Skeletal muscle satellite cell (primary cell): ENCODE data around the gene SCN8A.

Experiments
- H3K27me3 ChIP-seq: 2 replicates; pipeline ENCODE4 v1.7.0; 2013; ENCODE audit warnings: low read length; ENCODE audit not compliant: control insufficient read depth, insufficient read depth
- H3K36me3 ChIP-seq: 2 replicates; pipeline ENCODE4 v1.7.0; 2013; ENCODE audit warnings: mild to moderate bottlenecking, control low read depth, low read length; ENCODE audit not compliant: insufficient read depth
- H3K4me1 ChIP-seq: 2 replicates; pipeline ENCODE4 v1.7.0; 2013; ENCODE audit warnings: low read length; ENCODE audit not compliant: control insufficient read depth, insufficient read depth
- H3K4me2 ChIP-seq: 2 replicates; pipeline ENCODE4 v1.7.0; 2013; ENCODE audit warnings: mild to moderate bottlenecking, low read length
- H3K4me3 ChIP-seq: 2 replicates; pipeline ENCODE4 v1.7.0; 2013; ENCODE audit warnings: low read length
- H3K9ac ChIP-seq: 2 replicates; pipeline ENCODE4 v1.7.0; 2013; ENCODE audit warnings: mild to moderate bottlenecking, low read depth, low read length, moderate library complexity
- H3K9me3 ChIP-seq: replicated peaks from 2 replicates; pipeline ENCODE4 v1.7.0; 2013; ENCODE audit warnings: mild to moderate bottlenecking, control low read depth, low read length

SCN8A gene

DNA sequence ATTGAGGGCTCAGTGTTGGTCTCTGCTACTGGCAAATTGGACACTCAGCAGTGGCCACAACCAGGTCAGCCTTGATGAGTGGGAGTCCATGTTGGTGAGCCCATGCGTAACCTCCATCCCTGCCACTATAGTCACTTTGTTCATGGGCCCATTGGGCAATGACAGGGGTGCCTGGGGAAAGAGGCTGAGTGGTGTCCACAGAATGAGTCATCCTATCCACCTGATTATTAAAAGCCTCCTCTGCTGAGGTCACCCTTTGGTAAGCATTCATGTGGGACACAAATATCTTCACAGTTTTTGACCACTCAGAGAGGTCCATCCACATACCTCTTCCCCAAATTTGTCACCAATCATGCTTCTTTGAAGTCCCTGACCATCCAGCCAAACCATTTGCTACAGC is 207.5 kb downstream of the SCN8A start:
- Histone ChIP-seq H3K27me3 (no peaks in the 10 kb centered on the region), H3K4me2 (no peak overlapping the region), H3K9me3 (no peaks in the 10 kb centered on the region), H3K4me1 (no peaks in the 10 kb centered on the region), H3K9ac (no peak overlapping the region), H3K36me3 (peaks cover 33% of the 10 kb centered on the region), H3K4me3 (no peak overlapping the region)

DNA sequence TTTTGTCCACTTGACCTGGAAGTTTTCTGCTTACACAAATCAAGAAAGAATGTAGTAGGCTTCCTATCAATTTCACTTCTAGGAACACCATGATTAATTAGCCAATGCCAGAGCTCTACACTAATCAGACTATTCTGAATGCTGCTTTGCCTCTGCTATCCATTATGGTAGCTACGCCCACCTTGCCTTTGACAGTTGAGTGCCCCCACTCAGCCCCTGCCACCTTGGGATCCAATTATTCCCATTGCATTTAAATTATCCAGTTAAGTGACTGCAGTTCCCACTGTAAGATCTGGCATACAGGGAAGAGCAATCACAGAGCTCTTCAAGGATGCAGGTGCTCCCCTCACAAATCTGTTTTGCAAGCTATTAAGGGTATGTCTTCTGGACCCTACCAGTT is 210.0 kb downstream of the SCN8A start:
- Histone ChIP-seq H3K4me1 (no peaks in the 10 kb centered on the region), H3K27me3 (no peaks in the 10 kb centered on the region), H3K36me3 (peaks cover 18% of the 10 kb centered on the region), H3K4me2 (no peak overlapping the region), H3K9ac (no peak overlapping the region), H3K9me3 (no peaks in the 10 kb centered on the region), H3K4me3 (no peak overlapping the region)

DNA sequence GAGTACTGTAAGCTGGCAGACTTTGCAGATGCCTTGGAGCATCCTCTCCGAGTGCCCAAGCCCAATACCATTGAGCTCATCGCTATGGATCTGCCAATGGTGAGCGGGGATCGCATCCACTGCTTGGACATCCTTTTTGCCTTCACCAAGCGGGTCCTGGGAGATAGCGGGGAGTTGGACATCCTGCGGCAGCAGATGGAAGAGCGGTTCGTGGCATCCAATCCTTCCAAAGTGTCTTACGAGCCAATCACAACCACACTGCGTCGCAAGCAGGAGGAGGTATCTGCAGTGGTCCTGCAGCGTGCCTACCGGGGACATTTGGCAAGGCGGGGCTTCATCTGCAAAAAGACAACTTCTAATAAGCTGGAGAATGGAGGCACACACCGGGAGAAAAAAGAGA is 215.9 kb downstream of the SCN8A start:
- no peaks in the 10 kb centered on the region for H3K27me3 ChIP-seq
- H3K9me3 ChIP-seq: no peaks in the 10 kb centered on the region
- H3K4me1 ChIP-seq: no peaks in the 10 kb centered on the region
- H3K9ac ChIP-seq: no peak overlapping the region
- H3K4me2 ChIP-seq: no peak overlapping the region
- peaks cover 31% of the 10 kb centered on the region for H3K36me3 ChIP-seq
- H3K4me3 ChIP-seq: no peak overlapping the region

DNA sequence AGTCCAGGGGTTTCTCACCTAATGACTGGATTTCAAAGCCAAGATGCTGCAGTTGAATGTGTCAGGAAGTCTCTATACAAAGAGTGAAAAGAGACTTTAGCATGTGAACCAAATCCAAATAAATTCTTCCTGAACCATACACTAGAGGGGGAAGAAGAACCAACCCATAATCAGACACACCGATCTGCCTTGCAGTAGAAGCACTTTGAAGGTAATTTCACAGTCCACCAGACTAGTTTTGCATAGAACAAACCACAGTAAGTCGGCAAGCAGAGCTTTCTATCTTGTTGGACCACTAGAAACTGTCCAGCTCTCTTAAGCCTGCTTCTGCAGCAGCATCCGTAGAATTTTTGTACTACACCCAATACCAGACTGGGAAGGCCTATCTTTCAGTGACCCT is 218.2 kb downstream of the SCN8A start:
- no peak overlapping the region for H3K4me3 ChIP-seq
- no peaks in the 10 kb centered on the region for H3K9me3 ChIP-seq
- no peaks in the 10 kb centered on the region for H3K27me3 ChIP-seq
- H3K4me1 ChIP-seq: peaks cover 3% of the 10 kb centered on the region
- H3K36me3 ChIP-seq: peaks cover 31% of the 10 kb centered on the region
- H3K4me2 ChIP-seq: no peak overlapping the region
- no peak overlapping the region for H3K9ac ChIP-seq

DNA sequence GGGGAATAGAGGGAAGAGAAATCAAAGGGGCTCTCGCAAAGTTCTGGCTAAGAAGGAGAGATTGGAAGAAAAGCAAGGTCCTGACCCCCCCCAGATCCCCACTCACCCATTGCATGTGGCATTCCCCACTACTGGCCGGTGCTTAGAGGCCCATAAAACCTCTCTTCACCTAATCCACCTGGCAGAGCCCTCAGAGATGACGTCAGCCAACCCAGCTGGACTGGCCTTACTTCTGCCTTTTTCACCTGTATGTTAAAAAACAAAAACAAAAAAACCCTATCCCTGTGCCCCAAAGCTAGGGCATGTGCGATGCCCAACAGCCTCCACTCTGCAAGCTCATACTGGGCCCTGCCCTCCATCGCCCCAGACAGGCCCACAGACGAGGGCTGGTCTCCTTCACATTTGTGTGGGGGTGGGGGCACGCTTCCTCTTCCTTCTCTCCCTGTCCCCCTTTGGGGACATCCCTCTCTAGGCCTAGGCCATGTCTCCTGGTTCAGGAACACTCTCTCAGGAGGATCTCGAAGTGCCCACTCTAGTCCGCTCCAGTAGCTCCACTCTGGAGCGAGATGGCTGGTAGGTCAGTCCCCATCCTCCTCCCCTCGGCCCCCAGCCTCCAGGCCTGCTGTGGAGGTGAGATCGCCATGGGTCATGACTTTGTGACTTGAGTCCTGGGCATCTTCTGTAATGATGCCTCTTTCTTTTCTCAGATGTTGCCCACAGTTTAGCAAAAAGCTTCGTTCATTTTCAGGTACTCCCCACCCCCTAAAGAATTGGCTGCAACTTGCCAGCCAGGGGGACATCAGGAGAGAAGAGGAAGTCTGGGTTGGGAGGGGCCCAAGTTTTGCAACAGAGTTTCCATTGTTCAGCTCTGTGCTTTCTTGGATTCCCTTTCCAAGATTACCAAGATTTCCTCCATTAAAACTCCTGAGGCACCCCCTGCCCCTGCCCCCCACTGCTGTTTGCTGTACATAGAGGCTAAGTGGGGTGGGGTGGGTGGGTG is 220.5 kb downstream of the SCN8A start:
- no peak overlapping the region for H3K4me3 ChIP-seq
- peaks cover 27% of the 10 kb centered on the region for H3K36me3 ChIP-seq
- peaks cover 8% of the 10 kb centered on the region for H3K4me1 ChIP-seq
- H3K9ac ChIP-seq: no peak overlapping the region
- no peak overlapping the region for H3K4me2 ChIP-seq
- H3K27me3 ChIP-seq: no peaks in the 10 kb centered on the region
- H3K9me3 ChIP-seq: no peaks in the 10 kb centered on the region

DNA sequence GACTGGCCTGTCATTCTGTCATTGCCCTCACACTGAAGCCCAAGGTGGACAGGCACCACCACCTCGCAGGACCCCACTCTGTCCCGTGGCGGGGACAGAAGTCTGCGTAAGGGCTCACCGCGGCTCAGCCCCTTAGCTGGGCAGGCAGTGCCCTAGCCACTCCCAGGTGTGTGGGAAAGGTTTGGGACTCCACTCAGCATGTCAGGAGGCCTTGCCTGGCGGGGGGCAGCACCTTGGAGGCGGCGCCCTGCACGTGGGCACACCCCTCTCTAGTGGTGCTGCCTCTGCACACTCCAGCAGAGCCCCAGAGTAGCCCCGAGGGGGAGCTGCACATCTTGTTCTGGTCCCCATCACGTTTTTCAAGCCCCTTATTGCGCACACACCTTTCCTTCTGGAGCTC is 221.8 kb downstream of the SCN8A start:
- no peak overlapping the region for H3K4me3 ChIP-seq
- H3K36me3 ChIP-seq: peaks cover 14% of the 10 kb centered on the region
- H3K9ac ChIP-seq: no peak overlapping the region
- no peak overlapping the region for H3K4me2 ChIP-seq
- H3K27me3 ChIP-seq: no peaks in the 10 kb centered on the region
- no peaks in the 10 kb centered on the region for H3K9me3 ChIP-seq
- peaks cover 14% of the 10 kb centered on the region for H3K4me1 ChIP-seq

DNA sequence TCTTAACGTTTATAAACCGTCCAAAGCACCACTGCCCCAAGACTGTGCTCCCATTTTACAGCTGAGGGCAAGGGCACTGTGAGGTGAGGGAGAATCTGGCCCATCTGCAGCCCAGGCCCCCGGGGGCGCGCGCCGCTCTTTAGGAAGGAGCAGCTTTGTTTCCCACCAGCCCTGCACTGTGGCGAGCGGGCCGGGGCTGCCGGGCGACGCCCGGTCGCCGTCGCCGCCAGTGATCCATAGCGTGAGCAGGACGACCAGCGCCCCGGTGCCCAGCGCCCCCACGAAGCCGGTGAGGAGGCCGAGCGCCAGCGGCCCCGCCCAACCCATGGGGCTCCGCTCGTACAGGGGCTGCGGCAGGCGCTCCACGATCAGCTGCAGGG is 222.9 kb downstream of the SCN8A start:
- peak overlapping the region; percentile 89 for H3K9ac ChIP-seq
- H3K9me3 ChIP-seq: no peaks in the 10 kb centered on the region
- H3K4me2 ChIP-seq: peak overlapping the region; percentile 85
- peak overlapping the region; percentile 69 for H3K4me3 ChIP-seq
- no peaks in the 10 kb centered on the region for H3K27me3 ChIP-seq
- peaks cover 23% of the 10 kb centered on the region for H3K4me1 ChIP-seq
- peaks cover 6% of the 10 kb centered on the region for H3K36me3 ChIP-seq

DNA sequence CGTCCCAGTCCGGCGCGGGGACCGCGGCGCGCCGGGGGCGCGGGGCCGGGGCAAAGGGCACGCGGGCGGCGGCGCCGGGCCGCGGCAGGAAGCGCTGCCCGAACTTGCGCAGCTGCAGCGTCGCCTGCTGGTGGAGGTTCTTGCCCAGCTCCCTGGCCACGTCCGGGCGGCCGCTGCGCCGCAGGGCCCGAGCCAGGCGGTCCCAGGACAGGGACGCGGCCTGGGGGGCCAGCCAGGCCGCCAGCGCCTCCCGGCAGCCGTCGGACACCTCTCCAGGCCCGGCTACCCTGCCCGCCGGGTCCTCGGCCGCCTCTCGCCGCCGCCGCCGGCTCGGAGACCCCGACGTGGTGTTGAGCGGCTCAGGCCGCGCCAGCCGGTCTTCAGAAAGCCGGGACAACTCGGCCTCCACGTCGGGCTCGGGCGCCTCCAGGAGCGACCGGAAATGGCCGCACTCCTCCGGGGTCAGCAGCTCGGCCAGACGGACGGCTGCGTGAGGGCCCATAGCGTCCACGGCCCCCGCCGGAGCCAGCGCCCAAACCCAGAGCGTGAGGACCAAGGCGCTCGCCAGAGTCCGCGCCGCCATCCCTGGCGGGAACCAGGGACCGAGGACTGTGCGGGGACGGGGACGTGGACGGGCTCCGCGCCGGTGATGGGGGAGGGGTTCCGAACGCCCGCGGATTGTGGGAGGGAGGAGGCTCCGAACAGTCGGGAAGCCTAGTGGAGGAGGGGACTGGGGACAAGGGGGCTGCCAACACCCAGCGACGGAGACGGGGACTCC is 223.5 kb downstream of the SCN8A start:
- Histone ChIP-seq H3K9ac (peak overlapping the region; percentile 89), H3K4me1 (peaks cover 29% of the 10 kb centered on the region), H3K9me3 (no peaks in the 10 kb centered on the region), H3K4me2 (peak overlapping the region; percentile 85), H3K27me3 (no peaks in the 10 kb centered on the region), H3K36me3 (peaks cover 6% of the 10 kb centered on the region), H3K4me3 (peak overlapping the region; percentile 69)

DNA sequence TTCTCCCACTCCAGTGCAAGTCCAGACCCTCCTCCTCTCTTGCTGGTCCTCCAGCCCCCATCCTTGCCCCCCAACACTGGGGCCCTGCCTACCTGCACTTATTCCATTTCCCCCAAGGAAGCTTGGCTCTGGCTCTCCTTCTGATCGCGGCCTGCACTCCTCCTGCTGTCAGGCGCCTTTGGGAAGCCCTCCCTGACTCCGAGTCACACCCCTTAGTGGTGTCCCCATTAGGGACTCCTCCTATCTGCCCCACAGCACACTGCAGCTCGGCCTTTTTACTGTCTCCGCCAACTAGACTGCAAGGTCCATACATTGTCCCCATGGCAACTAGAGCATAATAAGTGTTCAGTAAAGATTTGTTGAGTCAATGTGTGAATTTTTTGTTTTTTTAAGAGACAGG is 224.5 kb downstream of the SCN8A start:
- H3K27me3 ChIP-seq: no peaks in the 10 kb centered on the region
- no peak overlapping the region for H3K9ac ChIP-seq
- no peak overlapping the region for H3K4me3 ChIP-seq
- H3K4me1 ChIP-seq: peaks cover 40% of the 10 kb centered on the region
- no peak overlapping the region for H3K4me2 ChIP-seq
- H3K36me3 ChIP-seq: no peaks in the 10 kb centered on the region
- no peaks in the 10 kb centered on the region for H3K9me3 ChIP-seq

DNA sequence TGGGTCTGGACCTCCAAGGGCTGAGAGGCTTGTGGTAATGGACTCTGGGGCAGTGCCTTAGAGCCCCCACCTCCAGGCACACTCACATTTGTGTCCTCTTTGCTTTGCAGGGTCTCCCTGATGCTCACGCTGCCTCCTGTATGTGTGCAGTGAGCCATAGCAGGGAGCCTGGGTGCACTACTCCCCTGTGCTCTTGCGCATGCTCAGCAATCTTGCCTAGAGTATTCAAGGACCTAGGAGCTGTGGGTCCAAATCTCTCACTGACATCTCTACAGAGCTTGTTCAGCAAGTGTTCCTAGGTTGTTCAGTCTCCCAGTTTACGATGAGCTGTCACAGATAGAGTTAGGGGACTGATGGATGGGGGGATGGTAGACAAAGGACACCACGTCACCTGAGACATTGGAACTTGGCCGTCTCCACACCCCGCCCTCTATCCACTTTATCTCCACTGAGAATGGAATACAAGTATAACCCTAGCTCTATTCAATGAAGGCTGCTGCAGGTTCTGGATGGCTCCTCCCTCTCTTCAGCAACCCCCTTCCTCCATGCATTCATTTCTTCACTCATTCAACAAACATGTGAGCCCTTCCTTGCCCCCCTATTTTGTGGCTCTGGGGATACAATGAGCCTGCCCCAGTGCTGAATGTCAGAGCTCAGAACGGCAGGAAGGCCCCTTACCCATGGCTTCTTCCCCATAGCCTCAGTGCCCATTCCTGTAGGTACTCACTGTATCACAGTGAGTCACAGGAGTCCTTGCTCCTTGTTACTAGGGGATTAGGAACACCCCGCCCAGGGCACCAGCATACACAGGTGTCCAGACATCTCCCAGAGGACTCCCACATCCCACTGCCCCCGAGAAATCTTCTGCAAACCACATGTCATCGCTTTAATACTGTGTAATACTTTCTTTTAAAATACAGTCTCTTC is 226.3 kb downstream of the SCN8A start:
- Histone ChIP-seq H3K36me3 (no peaks in the 10 kb centered on the region), H3K9ac (no peak overlapping the region), H3K4me1 (peaks cover 45% of the 10 kb centered on the region), H3K9me3 (no peaks in the 10 kb centered on the region), H3K27me3 (no peaks in the 10 kb centered on the region), H3K4me3 (no peak overlapping the region), H3K4me2 (no peak overlapping the region)

DNA sequence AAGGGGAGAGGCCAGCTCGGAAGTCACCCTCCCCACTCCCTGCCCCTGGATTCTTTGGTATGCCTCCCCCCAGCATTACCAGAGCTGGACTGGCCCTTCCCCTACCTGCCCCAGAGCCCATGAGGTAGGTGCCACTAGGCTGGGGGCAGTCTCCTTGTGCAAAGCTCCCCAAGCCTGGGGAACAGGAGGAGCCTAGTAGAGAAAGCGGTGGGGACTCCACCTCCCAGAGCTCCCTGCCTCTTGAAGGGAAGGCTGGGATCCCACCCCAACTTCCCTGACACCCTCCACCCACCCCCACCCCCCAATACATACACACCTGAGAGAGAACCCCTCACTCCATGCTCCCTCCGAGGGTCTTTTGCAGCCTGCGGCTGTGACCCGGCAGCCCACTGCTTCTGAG is 227.1 kb downstream of the SCN8A start:
- Histone ChIP-seq H3K4me2 (no peak overlapping the region), H3K9me3 (no peaks in the 10 kb centered on the region), H3K4me3 (no peak overlapping the region), H3K9ac (no peak overlapping the region), H3K27me3 (no peaks in the 10 kb centered on the region), H3K4me1 (peaks cover 47% of the 10 kb centered on the region), H3K36me3 (no peaks in the 10 kb centered on the region)
